Uterus (tissue), 4 donors: Measurements from ENCODE around the gene CASP8AP2. TPM values are rescaled to one million over a fixed set of nuclear protein-coding genes. Genes with fewer than 3 reads are reported as not detected.

Experiments used
- DNase-seq, 2 donors: peaks; one replicate each; pipeline ENCODE4 v3.0.0-alpha.2; 2019 to 2020
- H3K27ac ChIP-seq, 2 donors: fragments of 200-600 bp; sonication (generic); 1 replicate in 1 of 2; 2 replicates in 1 of 2; pipeline ENCODE4 v1.5.1; 2016 to 2018
- H3K27me3 ChIP-seq, 2 donors: fragments of 200-600 bp; sonication (generic); one replicate each; pipeline ENCODE4 v1.5.1; 2018 to 2019; ENCODE audit warnings: control low read depth in 1 of 2
- H3K36me3 ChIP-seq, 2 donors: fragments of 200-600 bp; sonication (generic); one replicate each; pipeline ENCODE4 v1.5.1; 2019; ENCODE audit warnings: control low read depth in 1 of 2
- H3K4me1 ChIP-seq, 2 donors: fragments of 200-600 bp; sonication (generic); one replicate each; pipeline ENCODE4 v1.5.1; 2018 to 2019; ENCODE audit warnings: control low read depth in 1 of 2
- H3K4me3 ChIP-seq, 2 donors: fragments of 200-600 bp; sonication (generic); 1 replicate in 1 of 2; 2 replicates in 1 of 2; pipeline ENCODE4 v1.5.1; 2018 to 2019; ENCODE audit warnings: mild to moderate bottlenecking in 1 of 2
- H3K9me3 ChIP-seq, 2 donors: fragments of 200-600 bp; sonication (generic); one replicate each; pipeline ENCODE4 v1.5.1; 2019; ENCODE audit warnings: control low read depth in 1 of 2
- POLR2A ChIP-seq, 2 donors: fragments of 450-650 bp; IDR thresholded peaks; one replicate each; pipeline ENCODE4 v1.6.1; 2016; ENCODE audit warnings: antibody characterized with exemption in 2 of 2, mild to moderate bottlenecking in 1 of 2, moderate library complexity in 1 of 2
- intact Hi-C: fragments of 100-400 bp; cut with DNase I; formaldehyde crosslinking; loops from one replicate; pipeline ENCODE4 v1.15.1; 2023; ENCODE audit warnings: low total_unique reads
- small RNA-seq: library from RNA; depleted of rRNA; stranded (forward); fragments of <200 nt; gene quantifications from one replicate; pipeline ENCODE3, GENCODE V24; 2016
- total RNA-seq, 4 donors: library from RNA; depleted of rRNA in 3 of 4; stranded (reverse); fragments of >200 nt in 3 of 4; gene quantifications; one replicate each; pipeline versions ENCODE4 v1.1.0 to v1.2.4, GENCODE V29; 2014 to 2023
- TF ChIP-seq, protein P1 (sequence below), 4 experiments: fragments of 200-600 bp in 2 of 4; fragments of 450-650 bp in 2 of 4; sonication (generic) in 2 of 4; IDR thresholded peaks; one replicate each; pipeline ENCODE4 v1.5.1; 2016 to 2019; ENCODE audit warnings: antibody characterized with exemption in 4 of 4, mild to moderate bottlenecking in 2 of 4, moderate library complexity in 1 of 4
- donor health status: DM: yes; HTN: yes; CAD: no.

The CASP8AP2 gene
- total RNA-seq, 4 donors from 2014 or later: 22.0 to 37.6 (median 29.6) TPM

GRCh38 chr6:89910902-89911240 is 81.2 kb downstream of the CASP8AP2 start:
- Histone ChIP-seq H3K4me3 (no peak overlapping the region), H3K4me1 (no peaks in the 10 kb centered on the region), H3K27me3 (no peaks in the 10 kb centered on the region), H3K36me3 (no peaks in the 10 kb centered on the region), H3K27ac (no peak overlapping the region), H3K9me3 (peaks cover 0 to 2% of the 10 kb centered on the region in 2 donors)
- intact Hi-C loops: no loop called here
- TF ChIP-seq, protein P1, sequence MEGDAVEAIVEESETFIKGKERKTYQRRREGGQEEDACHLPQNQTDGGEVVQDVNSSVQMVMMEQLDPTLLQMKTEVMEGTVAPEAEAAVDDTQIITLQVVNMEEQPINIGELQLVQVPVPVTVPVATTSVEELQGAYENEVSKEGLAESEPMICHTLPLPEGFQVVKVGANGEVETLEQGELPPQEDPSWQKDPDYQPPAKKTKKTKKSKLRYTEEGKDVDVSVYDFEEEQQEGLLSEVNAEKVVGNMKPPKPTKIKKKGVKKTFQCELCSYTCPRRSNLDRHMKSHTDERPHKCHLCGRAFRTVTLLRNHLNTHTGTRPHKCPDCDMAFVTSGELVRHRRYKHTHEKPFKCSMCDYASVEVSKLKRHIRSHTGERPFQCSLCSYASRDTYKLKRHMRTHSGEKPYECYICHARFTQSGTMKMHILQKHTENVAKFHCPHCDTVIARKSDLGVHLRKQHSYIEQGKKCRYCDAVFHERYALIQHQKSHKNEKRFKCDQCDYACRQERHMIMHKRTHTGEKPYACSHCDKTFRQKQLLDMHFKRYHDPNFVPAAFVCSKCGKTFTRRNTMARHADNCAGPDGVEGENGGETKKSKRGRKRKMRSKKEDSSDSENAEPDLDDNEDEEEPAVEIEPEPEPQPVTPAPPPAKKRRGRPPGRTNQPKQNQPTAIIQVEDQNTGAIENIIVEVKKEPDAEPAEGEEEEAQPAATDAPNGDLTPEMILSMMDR (IDR thresholded peaks at IDR 0.05): no peak
- TF ChIP-seq POLR2A (IDR thresholded peaks at IDR 0.05): no peak
- no peak for DNase-seq

- TF ChIP-seq, protein P1 (IDR thresholded peaks at IDR 0.05): no peak
- no peak for TF ChIP-seq POLR2A (IDR thresholded peaks at IDR 0.05)
- Histone ChIP-seq H3K36me3 (no peaks in the 10 kb centered on the region), H3K9me3 (peaks cover 0 to 9% of the 10 kb centered on the region in 2 donors), H3K4me3 (no peak overlapping the region), H3K27ac (no peak overlapping the region), H3K4me1 (no peaks in the 10 kb centered on the region), H3K27me3 (no peaks in the 10 kb centered on the region)
- intact Hi-C loops: no loop called here
- no peak for DNase-seq
These were observed 86.6 kb downstream of the CASP8AP2 start for GRCh38 chr6:89916136-89916920.

DNA sequence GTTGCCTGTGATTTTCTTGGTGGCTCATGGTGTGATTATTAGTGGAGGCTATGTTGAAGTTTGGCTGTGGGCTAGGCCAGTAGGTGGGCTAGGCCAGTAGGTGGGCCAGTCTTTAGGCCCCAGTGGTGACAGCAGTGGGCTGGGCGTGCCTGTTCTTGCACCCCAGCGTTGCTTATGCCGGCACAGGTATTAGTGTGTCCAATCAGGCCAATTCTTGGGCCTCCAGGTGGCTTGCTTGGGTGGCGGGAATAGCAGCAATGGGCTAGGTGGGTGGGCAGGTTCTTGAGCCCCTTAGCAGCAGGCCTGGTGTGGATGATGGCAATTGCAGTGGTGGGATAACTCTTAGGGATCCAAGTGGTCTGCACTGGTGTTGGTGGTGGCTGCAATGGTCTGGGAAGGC is 87.5 kb downstream of the CASP8AP2 start:
- H3K9me3 ChIP-seq: peaks cover 0 to 9% of the 10 kb centered on the region in 2 donors
- intact Hi-C loops: no loop called here
- TF ChIP-seq POLR2A (IDR thresholded peaks at IDR 0.05): no peak
- TF ChIP-seq, protein P1 (IDR thresholded peaks at IDR 0.05): no peak

DNA sequence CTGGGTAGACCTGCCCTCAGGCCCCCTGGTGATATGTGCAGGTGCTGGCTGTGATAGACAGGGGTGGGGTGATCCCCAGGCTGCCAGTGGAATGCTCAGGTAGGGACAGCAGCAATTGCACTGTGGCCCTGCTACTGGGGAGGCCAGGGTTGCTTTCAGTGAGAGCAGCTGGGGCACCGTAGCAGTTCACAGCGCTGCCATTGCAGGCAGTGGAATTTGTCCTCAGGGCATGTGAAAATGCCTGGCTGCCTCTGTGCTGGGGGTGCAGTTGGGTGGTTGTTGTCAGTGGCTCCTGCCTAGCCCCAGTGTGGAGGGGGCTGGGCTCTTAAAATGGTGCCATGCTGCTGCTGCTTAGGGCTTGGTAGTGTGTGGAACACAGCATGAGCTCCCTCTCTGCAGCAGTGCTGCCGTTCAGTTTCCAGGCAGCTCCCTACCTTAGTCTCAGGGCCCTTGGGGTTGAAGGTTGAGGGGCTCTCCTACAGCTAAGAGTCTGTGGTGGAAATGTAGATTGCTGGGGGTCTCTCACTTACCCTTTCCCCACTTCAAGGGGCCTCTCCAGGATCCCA is 88.2 kb downstream of the CASP8AP2 start:
- DNase-seq: no peak
- Histone ChIP-seq H3K36me3 (no peaks in the 10 kb centered on the region), H3K27ac (no peak overlapping the region), H3K4me3 (no peak overlapping the region), H3K27me3 (no peaks in the 10 kb centered on the region), H3K4me1 (no peaks in the 10 kb centered on the region), H3K9me3 (peaks cover 0 to 9% of the 10 kb centered on the region in 2 donors)
- no peak for TF ChIP-seq POLR2A (IDR thresholded peaks at IDR 0.05)
- TF ChIP-seq, protein P1 (IDR thresholded peaks at IDR 0.05): no peak
- intact Hi-C loops: no loop called here

More for the DNA sequence above, 87.5 kb downstream of the CASP8AP2 start:
- H3K27me3 ChIP-seq: no peaks in the 10 kb centered on the region
- H3K27ac ChIP-seq: no peak overlapping the region
- no peaks in the 10 kb centered on the region for H3K36me3 ChIP-seq
- no peak overlapping the region for H3K4me3 ChIP-seq
- H3K4me1 ChIP-seq: no peaks in the 10 kb centered on the region
- no peak for DNase-seq

Small RNAs within 50 kb of the gene (small RNA-seq; reads per million reads assigned to genes)
- gene DNAJC19P6 (not detected), gene RF00019 (not detected)

Other genes with a start within 250 kb of the CASP8AP2 start
- 10 to 100 TPM in 2 of 4 donors, 1 to 10 TPM in 2; 2.3 to 35.7 (median 12.2) TPM for gene LYRM2, start 191.1 kb upstream of the CASP8AP2 start, total RNA-seq
- 10 to 100 TPM in 3 of 4 donors, 1 to 10 TPM in 1; 7.1 to 46.5 (median 34.5) TPM for gene MDN1, start 10.1 kb upstream of the CASP8AP2 start, total RNA-seq
- not detected for gene GJA10, start 64.6 kb downstream of the CASP8AP2 start, total RNA-seq